Measurements from ENCODE around the gene RAB30. TPM values are rescaled to one million over a fixed set of nuclear protein-coding genes. Genes with fewer than 3 reads are reported as not detected.

The RAB30 gene
- total RNA-seq, 4 donors from 2014 or later, result 12.4 to 113 (median 48.4) TPM

DNA sequence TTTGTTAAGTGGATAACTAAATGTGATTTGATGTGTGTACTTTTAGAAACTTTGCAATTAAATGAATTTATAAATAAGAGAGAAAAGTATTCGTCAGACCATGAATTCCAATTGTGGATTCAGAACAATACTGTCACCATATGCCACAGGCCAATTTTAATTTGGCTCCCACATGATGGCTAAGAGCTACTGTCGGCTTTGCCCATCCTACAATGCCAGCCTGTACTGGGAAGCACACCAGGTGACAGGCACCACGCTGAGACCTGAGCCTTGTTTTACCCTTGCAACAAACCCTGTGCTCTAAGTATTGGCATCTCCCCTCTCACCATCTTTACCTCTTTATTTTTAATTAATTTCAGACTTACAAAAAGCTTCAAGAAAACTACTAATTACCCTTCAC is 14.0 kb downstream of the RAB30 start:
- DNase-seq, result no peak
- H3K27ac ChIP-seq, result no peak overlapping the region
- no peaks in the 10 kb centered on the region for H3K36me3 ChIP-seq
- no peaks in the 10 kb centered on the region for H3K27me3 ChIP-seq
- no peak overlapping the region for H3K4me3 ChIP-seq
- H3K4me1 ChIP-seq, result no peaks in the 10 kb centered on the region
- TF ChIP-seq POLR2A (IDR thresholded peaks at IDR 0.05), result no peak
- TF ChIP-seq, protein P1, sequence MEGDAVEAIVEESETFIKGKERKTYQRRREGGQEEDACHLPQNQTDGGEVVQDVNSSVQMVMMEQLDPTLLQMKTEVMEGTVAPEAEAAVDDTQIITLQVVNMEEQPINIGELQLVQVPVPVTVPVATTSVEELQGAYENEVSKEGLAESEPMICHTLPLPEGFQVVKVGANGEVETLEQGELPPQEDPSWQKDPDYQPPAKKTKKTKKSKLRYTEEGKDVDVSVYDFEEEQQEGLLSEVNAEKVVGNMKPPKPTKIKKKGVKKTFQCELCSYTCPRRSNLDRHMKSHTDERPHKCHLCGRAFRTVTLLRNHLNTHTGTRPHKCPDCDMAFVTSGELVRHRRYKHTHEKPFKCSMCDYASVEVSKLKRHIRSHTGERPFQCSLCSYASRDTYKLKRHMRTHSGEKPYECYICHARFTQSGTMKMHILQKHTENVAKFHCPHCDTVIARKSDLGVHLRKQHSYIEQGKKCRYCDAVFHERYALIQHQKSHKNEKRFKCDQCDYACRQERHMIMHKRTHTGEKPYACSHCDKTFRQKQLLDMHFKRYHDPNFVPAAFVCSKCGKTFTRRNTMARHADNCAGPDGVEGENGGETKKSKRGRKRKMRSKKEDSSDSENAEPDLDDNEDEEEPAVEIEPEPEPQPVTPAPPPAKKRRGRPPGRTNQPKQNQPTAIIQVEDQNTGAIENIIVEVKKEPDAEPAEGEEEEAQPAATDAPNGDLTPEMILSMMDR (IDR thresholded peaks at IDR 0.05), result no peak
- intact Hi-C loops (cut with DNase I; ENCODE audit: low total_unique reads), result no loop called here
- H3K9me3 ChIP-seq, result no peaks in the 10 kb centered on the region

GRCh38 chr11:83056611-83057010 is 15.1 kb downstream of the RAB30 start:
- Histone ChIP-seq H3K36me3 (no peaks in the 10 kb centered on the region), H3K4me3 (no peak overlapping the region), H3K4me1 (no peaks in the 10 kb centered on the region), H3K9me3 (no peaks in the 10 kb centered on the region), H3K27ac (no peak overlapping the region), H3K27me3 (no peaks in the 10 kb centered on the region)
- intact Hi-C loops (cut with DNase I; ENCODE audit: low total_unique reads), result no loop called here
- TF ChIP-seq, protein P1 (IDR thresholded peaks at IDR 0.05), result no peak
- TF ChIP-seq POLR2A (IDR thresholded peaks at IDR 0.05), result no peak
- DNase-seq, result no peak

DNA sequence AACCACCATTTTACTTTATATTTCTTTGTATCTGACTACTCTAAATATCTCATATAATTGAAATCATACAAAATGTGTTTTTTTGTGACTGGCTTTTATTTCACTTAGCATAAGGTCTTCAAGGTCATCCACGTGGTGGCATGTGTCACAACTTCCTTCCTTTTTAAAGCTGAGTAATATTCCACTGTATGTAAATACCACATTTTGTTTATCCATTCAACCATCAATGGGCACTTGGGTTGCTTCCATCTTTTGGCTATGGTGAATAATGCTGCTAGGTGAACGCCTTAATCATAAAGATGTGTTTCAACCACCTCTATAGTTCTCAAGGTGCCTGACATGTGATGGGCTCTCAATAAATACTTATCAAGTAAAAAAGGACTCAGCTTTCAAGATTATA is 15.5 kb downstream of the RAB30 start:
- no peaks in the 10 kb centered on the region for H3K4me1 ChIP-seq
- TF ChIP-seq POLR2A (IDR thresholded peaks at IDR 0.05), result no peak
- TF ChIP-seq, protein P1 (IDR thresholded peaks at IDR 0.05), result no peak
- H3K4me3 ChIP-seq, result no peak overlapping the region
- DNase-seq, result no peak
- no peaks in the 10 kb centered on the region for H3K27me3 ChIP-seq
- intact Hi-C loops (cut with DNase I; ENCODE audit: low total_unique reads), result no loop called here
- no peaks in the 10 kb centered on the region for H3K36me3 ChIP-seq
- no peaks in the 10 kb centered on the region for H3K9me3 ChIP-seq
- no peak overlapping the region for H3K27ac ChIP-seq

DNA sequence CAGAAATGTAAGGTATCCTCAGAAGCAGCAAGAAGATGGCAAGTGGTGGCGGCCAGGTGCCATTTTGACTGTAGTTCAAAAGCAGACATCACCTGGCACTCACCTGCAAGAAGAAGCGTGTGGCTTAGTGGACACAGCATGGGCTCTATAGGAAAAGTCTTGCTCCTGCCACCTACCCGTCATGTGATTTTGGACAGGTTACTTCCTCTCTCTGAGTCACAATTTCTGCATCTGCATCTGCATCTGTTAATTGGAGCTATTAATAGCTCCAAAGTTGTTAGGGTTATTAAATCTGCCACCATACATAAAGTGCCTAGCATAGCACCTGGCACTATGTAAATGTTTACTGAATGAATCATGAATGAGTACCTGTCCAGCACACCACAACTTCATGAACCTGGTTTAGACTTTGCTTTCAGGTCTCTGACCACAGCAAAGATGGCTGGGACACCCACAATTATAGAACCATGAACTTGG is 16.8 kb downstream of the RAB30 start:
- Histone ChIP-seq H3K9me3 (no peaks in the 10 kb centered on the region), H3K27ac (no peak overlapping the region), H3K4me3 (no peak overlapping the region), H3K36me3 (no peaks in the 10 kb centered on the region), H3K27me3 (no peaks in the 10 kb centered on the region), H3K4me1 (no peaks in the 10 kb centered on the region)
- TF ChIP-seq, protein P1 (IDR thresholded peaks at IDR 0.05), result no peak
- TF ChIP-seq POLR2A (IDR thresholded peaks at IDR 0.05), result no peak
- intact Hi-C loops (cut with DNase I; ENCODE audit: low total_unique reads), result no loop called here
- DNase-seq, result no peak

DNA sequence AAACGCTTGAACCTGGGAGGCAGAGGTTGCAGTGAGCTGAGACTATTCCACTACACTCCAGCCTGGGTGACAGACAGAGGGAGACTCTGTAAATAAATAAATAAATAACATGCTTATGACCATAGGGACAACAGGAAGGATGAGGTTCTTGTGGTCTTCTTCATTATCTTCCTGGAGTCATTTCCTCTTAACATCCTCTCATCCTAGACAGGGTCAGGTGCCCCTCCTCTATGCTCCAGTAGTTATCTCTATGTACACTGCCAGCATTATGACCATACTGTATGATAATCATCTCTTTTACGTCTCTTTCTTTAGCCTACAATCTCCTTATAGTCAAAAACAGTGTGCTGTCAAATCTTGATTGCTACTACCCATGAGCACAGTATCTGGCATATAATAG is 17.7 kb downstream of the RAB30 start:
- Histone ChIP-seq H3K4me3 (no peak overlapping the region), H3K36me3 (no peaks in the 10 kb centered on the region), H3K4me1 (no peaks in the 10 kb centered on the region), H3K27me3 (no peaks in the 10 kb centered on the region), H3K27ac (no peak overlapping the region), H3K9me3 (no peaks in the 10 kb centered on the region)
- TF ChIP-seq, protein P1 (IDR thresholded peaks at IDR 0.05), result no peak
- TF ChIP-seq POLR2A (IDR thresholded peaks at IDR 0.05), result no peak
- DNase-seq, result no peak
- intact Hi-C loops (cut with DNase I; ENCODE audit: low total_unique reads), result no loop called here
